ENCODE results near the gene B3GNT5.

- no peak for TF ChIP-seq POLR2A (IDR thresholded peaks at IDR 0.05)
- TF ChIP-seq, protein P1, sequence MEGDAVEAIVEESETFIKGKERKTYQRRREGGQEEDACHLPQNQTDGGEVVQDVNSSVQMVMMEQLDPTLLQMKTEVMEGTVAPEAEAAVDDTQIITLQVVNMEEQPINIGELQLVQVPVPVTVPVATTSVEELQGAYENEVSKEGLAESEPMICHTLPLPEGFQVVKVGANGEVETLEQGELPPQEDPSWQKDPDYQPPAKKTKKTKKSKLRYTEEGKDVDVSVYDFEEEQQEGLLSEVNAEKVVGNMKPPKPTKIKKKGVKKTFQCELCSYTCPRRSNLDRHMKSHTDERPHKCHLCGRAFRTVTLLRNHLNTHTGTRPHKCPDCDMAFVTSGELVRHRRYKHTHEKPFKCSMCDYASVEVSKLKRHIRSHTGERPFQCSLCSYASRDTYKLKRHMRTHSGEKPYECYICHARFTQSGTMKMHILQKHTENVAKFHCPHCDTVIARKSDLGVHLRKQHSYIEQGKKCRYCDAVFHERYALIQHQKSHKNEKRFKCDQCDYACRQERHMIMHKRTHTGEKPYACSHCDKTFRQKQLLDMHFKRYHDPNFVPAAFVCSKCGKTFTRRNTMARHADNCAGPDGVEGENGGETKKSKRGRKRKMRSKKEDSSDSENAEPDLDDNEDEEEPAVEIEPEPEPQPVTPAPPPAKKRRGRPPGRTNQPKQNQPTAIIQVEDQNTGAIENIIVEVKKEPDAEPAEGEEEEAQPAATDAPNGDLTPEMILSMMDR (IDR thresholded peaks at IDR 0.05), result no peak
Measured at GRCh38 chr3:183239046-183239445, 14.0 kb upstream of the B3GNT5 start.

Data from body of pancreas (tissue), 4 donors.